ENCODE results near the gene PGAM2.

PGAM2 gene

GRCh38 chr7:44063894-44064651 lies 1.3 kb downstream of the PGAM2 start:
- no peak for DNase-seq

GRCh38 chr7:44063547-44063893 lies 1.8 kb downstream of the PGAM2 start:
- DNase-seq: no peak

GRCh38 chr7:44062903-44063295 lies 2.5 kb downstream of the PGAM2 start:
- DNase-seq: no peak

- DNase-seq: no peak
These were observed 3.0 kb downstream of the PGAM2 start for GRCh38 chr7:44062180-44062902.

GRCh38 chr7:44061645-44062179 lies 3.7 kb downstream of the PGAM2 start:
- no peak for DNase-seq

- DNase-seq: no peak
These were observed 4.3 kb downstream of the PGAM2 start for GRCh38 chr7:44060948-44061644.

- DNase-seq: no peak
These were observed 5.0 kb downstream of the PGAM2 start for GRCh38 chr7:44060091-44060947.

GRCh38 chr7:44059219-44060090 lies 5.9 kb downstream of the PGAM2 start:
- no peak for DNase-seq

GRCh38 chr7:44058759-44059218 lies 6.6 kb downstream of the PGAM2 start:
- DNase-seq: no peak

- DNase-seq: no peak
These were observed 7.3 kb downstream of the PGAM2 start for GRCh38 chr7:44057849-44058758.

- DNase-seq: no peak
These were observed 8.1 kb downstream of the PGAM2 start for GRCh38 chr7:44057181-44057848.

- DNase-seq: no peak
These were observed 8.7 kb downstream of the PGAM2 start for GRCh38 chr7:44056681-44057080.

GRCh38 chr7:44052771-44053365 lies 12.5 kb downstream of the PGAM2 start:
- DNase-seq: no peak

GRCh38 chr7:44051611-44052220 lies 13.7 kb downstream of the PGAM2 start:
- no peak for DNase-seq

- DNase-seq: no peak
These were observed 14.3 kb downstream of the PGAM2 start for GRCh38 chr7:44050915-44051560.

- DNase-seq: no peak
These were observed 15.0 kb downstream of the PGAM2 start for GRCh38 chr7:44050121-44050914.

GRCh38 chr7:44048031-44048795 lies 17.2 kb downstream of the PGAM2 start:
- no peak for DNase-seq
